ENCODE results near the gene GYS1.

Gene GYS1

GRCh38 chr19:49018388-49019241 lies 25.5 kb upstream of the GYS1 start:
- DNase-seq = peak in 1 of 56 donors; percentile 12

- peak in 11 of 56 donors; percentile 2 to 43 (median 22) for DNase-seq
These were observed 24.7 kb upstream of the GYS1 start for GRCh38 chr19:49017666-49018351.

GRCh38 chr19:49017041-49017665 lies 24.0 kb upstream of the GYS1 start, which contains the start of gene LHB:
Gene LHB, minus strand, starts transcription at chr19:49017091. Its CDS starts 10 bp downstream, at chr19:49017081.
- DNase-seq = no peak

- no peak for DNase-seq
These were observed 23.1 kb upstream of the GYS1 start for GRCh38 chr19:49016067-49016839.

GRCh38 chr19:49014870-49015255 lies 21.8 kb upstream of the GYS1 start:
- no peak for DNase-seq

GRCh38 chr19:49014123-49014869 lies 21.2 kb upstream of the GYS1 start:
- DNase-seq = no peak

GRCh38 chr19:49011194-49011593 lies 18.1 kb upstream of the GYS1 start:
- DNase-seq = no peak

GRCh38 chr19:49010453-49010852 lies 17.3 kb upstream of the GYS1 start:
- no peak for DNase-seq

- no peak for DNase-seq
These were observed 16.7 kb upstream of the GYS1 start for GRCh38 chr19:49009828-49010227.

GRCh38 chr19:49006905-49007304 lies 13.8 kb upstream of the GYS1 start:
- DNase-seq = no peak

GRCh38 chr19:49004964-49005614 lies 12.0 kb upstream of the GYS1 start:
- no peak for DNase-seq

GRCh38 chr19:49004133-49004532 lies 11.0 kb upstream of the GYS1 start:
- no peak for DNase-seq

- peak in 8 of 56 donors; percentile 4 to 28 (median 12) for DNase-seq
These were observed 6.6 kb upstream of the GYS1 start for GRCh38 chr19:48999481-49000325.

- DNase-seq = no peak
These were observed 4.9 kb upstream of the GYS1 start for GRCh38 chr19:48997972-48998371.

GRCh38 chr19:48994035-48994386 lies 902 bp upstream of the GYS1 start:
- DNase-seq = no peak

- DNase-seq = peak in 16 of 56 donors; percentile 6 to 74 (median 56)
These were observed 431 bp downstream of the GYS1 start for GRCh38 chr19:48992581-48993174.

- peak in 21 of 56 donors; percentile 8 to 44 (median 28) for DNase-seq
These were observed 1.1 kb downstream of the GYS1 start for GRCh38 chr19:48991873-48992580.

GRCh38 chr19:48991011-48991609 lies 2.0 kb downstream of the GYS1 start:
- DNase-seq = no peak

All from amygdala (tissue), 56 donors.